GM23248 (cell line): ENCODE results near the gene ADAMTS9. TPM values are rescaled to one million over a fixed set of nuclear protein-coding genes. Genes with fewer than 3 reads are reported as not detected.

Experiments
- DNase-seq: peaks from one replicate; pipeline ENCODE4 v3.0.0-alpha.2; 2015
- H2AFZ ChIP-seq: fragments of 200-600 bp; sonication (generic); 2 replicates; pipeline ENCODE4 v1.6.1; 2016; ENCODE audit warnings: antibody characterized with exemption
- H3F3A ChIP-seq: fragments of 200-600 bp; sonication (generic); 2 replicates; pipeline ENCODE4 v1.6.1; 2016; ENCODE audit warnings: mild to moderate bottlenecking, antibody characterized with exemption, mixed run types; ENCODE audit not compliant: insufficient read depth
- H3K27ac ChIP-seq: fragments of 200-600 bp; sonication (generic); 2 replicates; pipeline ENCODE4 v1.5.1; 2016; ENCODE audit warnings: mild to moderate bottlenecking
- H3K27me3 ChIP-seq: fragments of 200-600 bp; sonication (generic); replicated peaks from 2 replicates; pipeline ENCODE4 v1.6.1; 2016; ENCODE audit warnings: mild to moderate bottlenecking; ENCODE audit not compliant: insufficient read depth
- H3K36me3 ChIP-seq: fragments of 200-600 bp; sonication (generic); 2 replicates; pipeline ENCODE4 v1.6.1; 2016; ENCODE audit warnings: low read depth, mild to moderate bottlenecking
- H3K4me1 ChIP-seq: fragments of 200-600 bp; sonication (generic); 2 replicates; pipeline ENCODE4 v1.6.1; 2016; ENCODE audit warnings: mild to moderate bottlenecking; ENCODE audit not compliant: insufficient read depth
- H3K4me2 ChIP-seq: fragments of 200-600 bp; sonication (generic); one replicate; pipeline ENCODE4 v1.6.1; 2016; ENCODE audit warnings: mild to moderate bottlenecking; ENCODE audit not compliant: unreplicated experiment
- H3K4me3 ChIP-seq: fragments of 200-600 bp; sonication (generic); 2 replicates; pipeline ENCODE4 v1.5.1; 2016; ENCODE audit warnings: mild to moderate bottlenecking
- H3K79me2 ChIP-seq: fragments of 200-600 bp; sonication (generic); 2 replicates; pipeline ENCODE4 v1.6.1; 2016; ENCODE audit warnings: mild to moderate bottlenecking; ENCODE audit not compliant: insufficient read depth
- H3K9ac ChIP-seq: fragments of 200-600 bp; sonication (generic); 2 replicates; pipeline ENCODE4 v1.6.1; 2016; ENCODE audit warnings: mild to moderate bottlenecking
- H3K9me2 ChIP-seq: fragments of 200-600 bp; sonication (generic); 2 replicates; pipeline ENCODE4 v1.6.1; 2016; ENCODE audit warnings: mixed run types, mild to moderate bottlenecking, moderate library complexity; ENCODE audit not compliant: insufficient read depth
- H3K9me3 ChIP-seq: fragments of 200-600 bp; sonication (generic); one replicate; pipeline ENCODE4 v1.6.1; 2017; ENCODE audit warnings: low read depth
- H4K20me1 ChIP-seq: fragments of 200-600 bp; sonication (generic); 2 replicates; pipeline ENCODE4 v1.6.0; 2016; ENCODE audit not compliant: insufficient read depth
- EZH2 ChIP-seq: fragments of 200-600 bp; sonication (generic); IDR thresholded peaks from 2 replicates; pipeline ENCODE4 v1.6.1; 2018; ENCODE audit warnings: antibody characterized with exemption, mild to moderate bottlenecking; ENCODE audit not compliant: insufficient read depth, poor library complexity, severe bottlenecking
- EZH2phosphoT487 ChIP-seq: fragments of 200-600 bp; sonication (generic); IDR thresholded peaks from 2 replicates; pipeline ENCODE4 v1.6.1; 2018; ENCODE audit warnings: antibody characterized with exemption, moderate library complexity, mild to moderate bottlenecking, low read depth; ENCODE audit not compliant: insufficient read depth
- WGBS, 2 experiments: methylation state at CpG; one replicate each; pipeline ENCODE4 v1.1.6; 2015 to 2017; ENCODE audit warnings: low lambda C conversion rate in 2 of 2, low coverage in 1 of 2; ENCODE audit errors: missing lambda C conversion rate in 2 of 2; 5-methylcytosine and 5-hydroxymethylcytosine counted together
- in situ Hi-C: fragments of 300-500 bp; cut with MboI; formaldehyde crosslinking; loops from 2 replicates; pipeline ENCODE4 v1.15.0; 2020
- polyA plus RNA-seq: library from polyadenylated mRNA; unstranded; fragments of >200 nt; fragmentation: Nextera tagmentation; extraction: Ambion mirVana; gene quantifications from 2 replicates; pipeline ENCODE4 v1.2.1, GENCODE V29; 2016
- small RNA-seq: library from RNA; depleted of rRNA; stranded (forward); fragments of <200 nt; gene quantifications from one replicate; pipeline ENCODE3, GENCODE V24; 2014; ENCODE audit warnings: low read depth, low replicate concordance
- total RNA-seq: library from RNA; depleted of rRNA; stranded (reverse); fragments of >200 nt; shearing (Covaris generic); gene quantifications from 2 replicates; pipeline ENCODE4 v1.2.3, GENCODE V29; 2014

The ADAMTS9 gene
- total and polyA plus RNA-seq, 2 experiments from 2014 or later: 0.75 to 1.5 TPM

DNA sequence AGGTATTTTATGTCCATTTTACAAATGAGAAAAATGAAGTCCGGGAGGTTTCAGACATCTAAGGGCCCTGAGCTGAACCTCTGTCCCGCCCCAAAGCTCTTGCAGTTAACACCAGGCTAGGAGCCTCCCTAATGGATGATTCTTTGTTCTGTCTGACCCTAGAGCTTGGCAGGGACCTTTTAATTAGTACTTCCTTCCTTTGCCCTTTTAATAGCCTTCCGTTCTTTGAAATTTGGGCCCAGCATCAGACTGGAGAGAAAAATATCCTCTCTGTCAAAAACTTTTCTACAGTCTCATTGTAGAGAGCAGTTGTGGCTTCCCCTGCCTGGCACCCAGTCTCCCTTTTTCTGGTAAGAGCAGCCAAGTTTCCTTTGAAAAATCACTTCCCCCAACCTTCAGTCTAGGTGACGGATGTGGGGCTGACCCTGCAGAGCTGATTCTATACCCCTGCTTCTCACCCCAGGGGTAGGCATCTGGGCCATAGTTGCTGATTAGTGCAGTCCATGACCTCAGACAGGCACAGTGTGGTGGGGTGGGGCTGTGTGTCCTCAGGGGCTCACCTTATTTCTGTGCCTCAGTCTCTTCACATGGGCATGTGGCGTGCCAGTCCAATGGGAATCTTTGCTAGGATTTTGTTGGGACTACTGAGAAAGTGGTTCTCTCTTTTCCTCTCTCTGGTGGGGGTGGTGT lies 220.4 kb downstream of the ADAMTS9 start:
- Histone ChIP-seq H3F3A (peaks cover 5% of the 10 kb centered on the region; the same call in 1 of the 2 replicates), H3K9me3 (no peaks in the 10 kb centered on the region), H3K9ac (no peak overlapping the region), H2AFZ (no peak overlapping the region), H3K4me1 (peaks cover 11% of the 10 kb centered on the region), H3K27me3 (peaks cover 29% of the 10 kb centered on the region), H3K9me2 (no peaks in the 10 kb centered on the region), H3K4me3 (no peak overlapping the region), H3K36me3 (no peaks in the 10 kb centered on the region), H3K79me2 (no peaks in the 10 kb centered on the region), H3K4me2 (no peak overlapping the region), H3K27ac (no peak overlapping the region), H4K20me1 (no peaks in the 10 kb centered on the region)
- TF ChIP-seq EZH2: no peak
- TF ChIP-seq EZH2phosphoT487: no peak
- WGBS, 2 experiments: 94 to 95% methylated on average over 5 of the region's 5 CpGs
- DNase-seq: no peak
- in situ Hi-C loops: no loop called here

Small RNA genes within 50 kb of the gene (small RNA-seq; reads per million reads assigned to genes)
- gene RNU6-739P: not detected
